ENCODE data around the gene SH3PXD2A. TPM values are rescaled to one million over a fixed set of nuclear protein-coding genes. Genes with fewer than 3 reads are reported as not detected.
"Not testable (repeated sequence)": the region's sequence is repeated elsewhere in the genome, so short reads cannot be mapped to it uniquely, and the experiment has no call there.

SH3PXD2A gene
- total and polyA plus RNA-seq, 2 experiments from 2014 or later, result 1.8 to 5.0 TPM

- not testable (repeated sequence) for DNase-seq (ENCODE audit: low spot score); H3K4me3 ChIP-seq; ATAC-seq; H3F3A ChIP-seq (replicated peaks; ENCODE audit: low read depth); H3K79me2 ChIP-seq (replicated peaks; ENCODE audit: insufficient read depth); H3K27ac ChIP-seq (ENCODE audit: low read depth); H3K27me3 ChIP-seq (ENCODE audit: insufficient read depth); H4K20me1 ChIP-seq (replicated peaks; ENCODE audit: insufficient read depth); H2AFZ ChIP-seq; H3K9me2 ChIP-seq (ENCODE audit: insufficient read depth); H3K36me3 ChIP-seq (ENCODE audit: insufficient read depth); H3K4me1 ChIP-seq (ENCODE audit: insufficient read depth); H3K4me2 ChIP-seq; H3K27me3 Mint-ChIP-seq (ENCODE audit: insufficient read depth, low read depth, poor library complexity); H3K4me1 Mint-ChIP-seq; H3K27ac Mint-ChIP-seq; H3K4me3 Mint-ChIP-seq
- TF ChIP-seq CTCF (conservative IDR thresholded peaks at IDR 0.05; ENCODE audit: low read depth in 2 of 2), result 0 out of 4 replicates have a peak, but pooled peaks of 1 of the 2 experiments have one; percentile 3
- Mint-ChIP-seq H3K36me3 (ENCODE audit: low read depth) (peaks cover 23% of the 10 kb centered on the region), H3K9me3 (peaks cover 15% of the 10 kb centered on the region)
These were observed 249.3 kb downstream of the SH3PXD2A start for GRCh38 chr10:103606097-103606438.

GRCh38 chr10:103605359-103606096 is 249.8 kb downstream of the SH3PXD2A start:
- Mint-ChIP-seq H3K4me1 (no peaks in the 10 kb centered on the region), H3K27ac (no peak overlapping the region), H3K9me3 (peaks cover 15% of the 10 kb centered on the region), H3K4me3 (no peak overlapping the region), H3K36me3 (ENCODE audit: low read depth) (peaks cover 23% of the 10 kb centered on the region), H3K27me3 (ENCODE audit: insufficient read depth, low read depth, poor library complexity) (peaks cover 7% of the 10 kb centered on the region)
- 0 out of 2 replicates have a peak, but pooled peaks cover 3% of the 10 kb centered on the region for H3K36me3 ChIP-seq (ENCODE audit: insufficient read depth)
- no peak for TF ChIP-seq ZNF114 (CRISPR knock-in tag; IDR thresholded peaks at IDR 0.05)
- peak; percentile 69 to 83 for TF ChIP-seq CTCF (conservative IDR thresholded peaks at IDR 0.05; ENCODE audit: low read depth in 2 of 2)
- TF ChIP-seq POLR2AphosphoS5 (IDR thresholded peaks at IDR 0.05; ENCODE audit: low read depth), result no peak
- no peak for TF ChIP-seq CREB1 (CRISPR knock-in tag; IDR thresholded peaks at IDR 0.05; ENCODE audit: low read depth)
- ATAC-seq, result peak; percentile 70
- H3K27ac ChIP-seq (ENCODE audit: low read depth), result no peak overlapping the region
- H3K4me1 ChIP-seq (ENCODE audit: insufficient read depth), result no peaks in the 10 kb centered on the region
- no peaks in the 10 kb centered on the region for H4K20me1 ChIP-seq (replicated peaks; ENCODE audit: insufficient read depth)
- no peaks in the 10 kb centered on the region for H3K79me2 ChIP-seq (replicated peaks; ENCODE audit: insufficient read depth)
- no peaks in the 10 kb centered on the region for H3K9me2 ChIP-seq (ENCODE audit: insufficient read depth)
- no peak overlapping the region for H2AFZ ChIP-seq
- peak; percentile 66 for DNase-seq (ENCODE audit: low spot score)
- H3F3A ChIP-seq (replicated peaks; ENCODE audit: low read depth), result no peaks in the 10 kb centered on the region
- H3K27me3 ChIP-seq (ENCODE audit: insufficient read depth), result no peaks in the 10 kb centered on the region
- H3K4me3 ChIP-seq, result no peak overlapping the region
- H3K4me2 ChIP-seq, result no peak overlapping the region

GRCh38 chr10:103603382-103603781 is 252.0 kb downstream of the SH3PXD2A start:
- H3K4me3 Mint-ChIP-seq, result no peak overlapping the region
- Histone ChIP-seq H2AFZ (no peak overlapping the region), H3K27ac (ENCODE audit: low read depth) (no peak overlapping the region), H3K36me3 (ENCODE audit: insufficient read depth) (0 out of 2 replicates have a peak, but pooled peaks cover 3% of the 10 kb centered on the region), H3K4me3 (no peak overlapping the region), H3F3A (replicated peaks; ENCODE audit: low read depth) (no peaks in the 10 kb centered on the region), H3K27me3 (ENCODE audit: insufficient read depth) (no peaks in the 10 kb centered on the region), H4K20me1 (replicated peaks; ENCODE audit: insufficient read depth) (no peaks in the 10 kb centered on the region), H3K4me1 (ENCODE audit: insufficient read depth) (peaks cover 3% of the 10 kb centered on the region; the same call in 1 of the 2 replicates), H3K9me2 (ENCODE audit: insufficient read depth) (no peaks in the 10 kb centered on the region), H3K4me2 (no peak overlapping the region), H3K79me2 (replicated peaks; ENCODE audit: insufficient read depth) (no peaks in the 10 kb centered on the region)
- H3K27ac Mint-ChIP-seq, result no peak overlapping the region
- ATAC-seq (no peak), DNase-seq (ENCODE audit: low spot score) (no peak)
- peaks cover 15% of the 10 kb centered on the region for H3K36me3 Mint-ChIP-seq (ENCODE audit: low read depth)
- peaks cover 15% of the 10 kb centered on the region for H3K9me3 Mint-ChIP-seq
- peaks cover 7% of the 10 kb centered on the region; the same call in 2 of the 3 replicates for H3K4me1 Mint-ChIP-seq
- peaks cover 5% of the 10 kb centered on the region for H3K27me3 Mint-ChIP-seq (ENCODE audit: insufficient read depth, low read depth, poor library complexity)
- TF ChIP-seq CTCF (conservative IDR thresholded peaks at IDR 0.05; ENCODE audit: low read depth in 2 of 2), result no peak
